H9 (cell line): ENCODE results near the gene TRMT112. TPM values are rescaled to one million over a fixed set of nuclear protein-coding genes. Genes with fewer than 3 reads are reported as not detected.

Experiments used
- DNase-seq: peaks from one replicate; pipeline ENCODE4 v3.0.0-alpha.2; 2017
- H2AFZ ChIP-seq: one replicate; pipeline ENCODE4 v1.6.1; 2013; ENCODE audit warnings: mild to moderate bottlenecking, low read length, control low read depth, moderate library complexity
- H2AK5ac ChIP-seq: 2 replicates; pipeline ENCODE4 v1.6.1; 2013; ENCODE audit warnings: low read length, control low read depth, mixed read lengths; ENCODE audit not compliant: insufficient read length
- H2BK120ac ChIP-seq: one replicate; pipeline ENCODE4 v1.6.1; 2013; ENCODE audit warnings: low read depth, mild to moderate bottlenecking, low read length, control low read depth, inconsistent platforms; ENCODE audit not compliant: poor library complexity, severe bottlenecking
- H2BK12ac ChIP-seq: 2 replicates; pipeline ENCODE4 v1.6.1; 2013; ENCODE audit warnings: low read length, control low read depth, mixed read lengths, low read depth; ENCODE audit not compliant: insufficient read length
- H2BK15ac ChIP-seq: 2 replicates; pipeline ENCODE4 v1.6.1; 2013; ENCODE audit warnings: low read depth, low read length, control low read depth
- H2BK20ac ChIP-seq: one replicate; pipeline ENCODE4 v1.6.1; 2013; ENCODE audit warnings: low read depth, mild to moderate bottlenecking, low read length, control low read depth, inconsistent platforms; ENCODE audit not compliant: poor library complexity, severe bottlenecking
- H2BK5ac ChIP-seq: 2 replicates; pipeline ENCODE4 v1.6.1; 2013; ENCODE audit warnings: low read length, control low read depth, mixed read lengths; ENCODE audit not compliant: insufficient read length
- H3K14ac ChIP-seq: 2 replicates; pipeline ENCODE4 v1.6.1; 2013; ENCODE audit warnings: low read length, control low read depth; ENCODE audit not compliant: insufficient read depth
- H3K18ac ChIP-seq: 2 replicates; pipeline ENCODE4 v1.6.1; 2013; ENCODE audit warnings: low read depth, mild to moderate bottlenecking, mixed read lengths, low read length, control low read depth; ENCODE audit not compliant: insufficient read length
- H3K23ac ChIP-seq: 2 replicates; pipeline ENCODE4 v1.6.1; 2013; ENCODE audit warnings: low read length, control low read depth, mixed read lengths, low read depth; ENCODE audit not compliant: insufficient read length
- H3K23me2 ChIP-seq: 2 replicates; pipeline ENCODE4 v1.6.1; 2013; ENCODE audit warnings: low read depth, mild to moderate bottlenecking, mixed read lengths, low read length, control low read depth; ENCODE audit not compliant: insufficient read length, poor library complexity, severe bottlenecking
- H3K27ac ChIP-seq: 2 replicates; pipeline ENCODE4 v1.5.1; 2013; ENCODE audit warnings: low read length, control low read depth, mixed read lengths, low read depth; ENCODE audit not compliant: insufficient read length
- H3K27me3 ChIP-seq: 2 replicates; pipeline ENCODE4 v1.6.1; 2013; ENCODE audit warnings: low read length, control low read depth, inconsistent platforms; ENCODE audit not compliant: insufficient read depth
- H3K4ac ChIP-seq: 2 replicates; pipeline ENCODE4 v1.6.1; 2013; ENCODE audit warnings: low read depth, mild to moderate bottlenecking, control low read depth, inconsistent platforms, low read length, moderate library complexity
- H3K4me1 ChIP-seq: 2 replicates; pipeline ENCODE4 v1.6.1; 2013; ENCODE audit warnings: low read length, control low read depth, inconsistent platforms; ENCODE audit not compliant: insufficient read depth
- H3K4me2 ChIP-seq: 2 replicates; pipeline ENCODE4 v1.6.1; 2013; ENCODE audit warnings: low read length, control low read depth, mixed read lengths; ENCODE audit not compliant: insufficient read length, insufficient read depth
- H3K56ac ChIP-seq: 2 replicates; pipeline ENCODE4 v1.6.1; 2013; ENCODE audit warnings: low read depth, mild to moderate bottlenecking, mixed read lengths, low read length, control low read depth; ENCODE audit not compliant: insufficient read length
- H3K79me1 ChIP-seq: 2 replicates; pipeline ENCODE4 v1.6.1; 2013; ENCODE audit warnings: low read depth, mild to moderate bottlenecking, moderate library complexity, low read length, control low read depth, inconsistent platforms; ENCODE audit not compliant: insufficient read depth, poor library complexity, severe bottlenecking
- H3K79me2 ChIP-seq: 2 replicates; pipeline ENCODE4 v1.6.1; 2013; ENCODE audit warnings: low read length, control low read depth, inconsistent platforms; ENCODE audit not compliant: insufficient read depth
- H3K9ac ChIP-seq: 2 replicates; pipeline ENCODE4 v1.6.1; 2013; ENCODE audit warnings: low read length, control low read depth, mixed read lengths; ENCODE audit not compliant: insufficient read length; ENCODE audit errors: extremely low read depth
- H3K9me3 ChIP-seq: one replicate; pipeline ENCODE4 v1.6.1; 2013; ENCODE audit warnings: low read depth, low read length, inconsistent platforms; ENCODE audit not compliant: control insufficient read depth
- H3T11ph ChIP-seq: one replicate; pipeline ENCODE4 v1.6.1; 2013; ENCODE audit warnings: mild to moderate bottlenecking, low read length, control low read depth, inconsistent platforms
- H4K20me1 ChIP-seq: one replicate; pipeline ENCODE4 v1.6.1; 2013; ENCODE audit not compliant: control insufficient read depth, insufficient read length, insufficient read depth
- H4K5ac ChIP-seq: 2 replicates; pipeline ENCODE4 v1.6.1; 2013; ENCODE audit warnings: low read depth, mild to moderate bottlenecking, mixed read lengths, low read length, control low read depth; ENCODE audit not compliant: insufficient read length
- H4K8ac ChIP-seq: replicated peaks from 2 replicates; pipeline ENCODE4 v1.6.1; 2013; ENCODE audit warnings: low read length, control low read depth, mixed read lengths, low read depth; ENCODE audit not compliant: insufficient read length
- H4K91ac ChIP-seq: 2 replicates; pipeline ENCODE4 v1.6.1; 2013; ENCODE audit warnings: low read depth, mild to moderate bottlenecking, moderate library complexity, mixed read lengths, low read length, control low read depth; ENCODE audit not compliant: insufficient read length
- H3K27ac Mint-ChIP-seq, 3 experiments: 2 replicates in 2 of 3; 3 replicates in 1 of 3; pipeline ENCODE4 v1.8.0; 2020 to 2021; ENCODE audit warnings: mixed read lengths in 3 of 3, mild to moderate bottlenecking in 1 of 3, moderate library complexity in 1 of 3
- H3K27me3 Mint-ChIP-seq: 2 replicates; pipeline ENCODE4 v1.8.0; 2021; ENCODE audit warnings: low read depth, mild to moderate bottlenecking, moderate library complexity, mixed read lengths
- H3K36me3 Mint-ChIP-seq, 3 experiments: 2 replicates in 2 of 3; 3 replicates in 1 of 3; pipeline ENCODE4 v1.8.0; 2020 to 2021; ENCODE audit warnings: low read depth in 3 of 3, mixed read lengths in 3 of 3; ENCODE audit not compliant: insufficient read depth in 1 of 3
- H3K4me1 Mint-ChIP-seq, 2 experiments: 2 replicates each; pipeline ENCODE4 v1.8.0; 2020; ENCODE audit warnings: mixed read lengths in 2 of 2
- H3K4me3 Mint-ChIP-seq, 2 experiments: 2 replicates in 1 of 2; 3 replicates in 1 of 2; pipeline ENCODE4 v1.8.0; 2020 to 2021; ENCODE audit warnings: mild to moderate bottlenecking in 2 of 2, mixed read lengths in 2 of 2, moderate library complexity in 1 of 2
- H3K9me3 Mint-ChIP-seq, 2 experiments: 2 replicates in 1 of 2; 3 replicates in 1 of 2; pipeline ENCODE4 v1.8.0; 2020; ENCODE audit warnings: mild to moderate bottlenecking in 2 of 2, mixed read lengths in 2 of 2, moderate library complexity in 1 of 2
- CTCF ChIP-seq: fragments of 200-600 bp; sonication (generic); conservative IDR thresholded peaks from 3 replicates; pipeline ENCODE4 v1.8.0; 2021; ENCODE audit warnings: antibody characterized with exemption, mild to moderate bottlenecking
- WGBS: extraction: QIAGEN DNeasy Blood & Tissue Kit; methylation state at CpG from one replicate; pipeline ENCODE4 v1.1.7; 2013; ENCODE audit warnings: missing lambda C conversion rate, low lambda C conversion rate, mixed read lengths; ENCODE audit not compliant: insufficient read length; ENCODE audit errors: extremely low coverage; 5-methylcytosine and 5-hydroxymethylcytosine counted together
- total RNA-seq: library from RNA; stranded (reverse); gene quantifications from 2 replicates; pipeline ENCODE4 v1.2.1, GENCODE V29; 2021

TRMT112 gene
- total RNA-seq, 1 experiment from 2014 or later, result 315 TPM

- no peak overlapping the region for H3K27ac ChIP-seq
- H2BK120ac ChIP-seq, result no peak overlapping the region
- no peaks in the 10 kb centered on the region for H3K79me1 ChIP-seq
- H3K27me3 ChIP-seq, result no peaks in the 10 kb centered on the region
- TF ChIP-seq CTCF, result no peak
- no peak overlapping the region for H3K4me2 ChIP-seq
- H3K4ac ChIP-seq, result no peak overlapping the region
- H2BK20ac ChIP-seq, result no peak overlapping the region
- no peak overlapping the region for H2BK12ac ChIP-seq
- H3K27ac Mint-ChIP-seq, result peak overlapping the region in 1 of 3 experiments; percentile 62; a peak in 2 of 7 replicates
- no peaks in the 10 kb centered on the region for H3K23me2 ChIP-seq
- H3T11ph ChIP-seq, result no peak overlapping the region
- no peak overlapping the region for H3K56ac ChIP-seq
- H3K18ac ChIP-seq, result no peak overlapping the region
- no peak overlapping the region for H2AK5ac ChIP-seq
- H4K20me1 ChIP-seq, result no peaks in the 10 kb centered on the region
- H3K27me3 Mint-ChIP-seq, result no peaks in the 10 kb centered on the region; the same call in none of the 2 replicates
- no peaks in the 10 kb centered on the region for H3K4me1 ChIP-seq
- no peak overlapping the region for H4K5ac ChIP-seq
- no peak overlapping the region for H2BK15ac ChIP-seq
- peaks cover 0 to 24% (median 22%) of the 10 kb centered on the region in 3 experiments; a peak in 5 of 7 replicates for H3K36me3 Mint-ChIP-seq
- no peak overlapping the region for H3K14ac ChIP-seq
- no peaks in the 10 kb centered on the region for H3K79me2 ChIP-seq
- H4K8ac ChIP-seq, result no peak overlapping the region
- H3K4me3 Mint-ChIP-seq, result no peak overlapping the region
- no peak overlapping the region for H4K91ac ChIP-seq
- H2BK5ac ChIP-seq, result no peak overlapping the region
- H3K4me1 Mint-ChIP-seq, result peaks cover 6 to 10% of the 10 kb centered on the region in 2 experiments; a peak in 3 of 4 replicates
- no peak overlapping the region for H3K23ac ChIP-seq
- WGBS, result no CpG with 5 or more reads among the region's 8 CpGs
- no peaks in the 10 kb centered on the region for H3K9me3 ChIP-seq
- no peak overlapping the region for H3K9ac ChIP-seq
- H2AFZ ChIP-seq, result no peak overlapping the region
- H3K9me3 Mint-ChIP-seq, result no peaks in the 10 kb centered on the region
- no peak for DNase-seq
These were observed 38.7 kb downstream of the TRMT112 start for GRCh38 chr11:64278576-64279190.
